Muscle of arm (tissue), 14 donors: Measurements from ENCODE around the gene TIMM29. TPM values are rescaled to one million over a fixed set of nuclear protein-coding genes. Genes with fewer than 3 reads are reported as not detected.

Experiments used
- DNase-seq: peaks from one replicate; pipeline ENCODE4 v3.0.0-alpha.2; 2013
- long read RNA-seq, 11 donors: transcript quantifications; one replicate each; lab custom pipeline, GENCODE V29; 2026
- polyA plus RNA-seq, 12 donors: library from polyadenylated mRNA; unstranded; fragments of 120-200 nt; gene quantifications; one replicate each; pipeline ENCODE4 v1.2.1, GENCODE V29; 2013; ENCODE audit not compliant: insufficient read length in 12 of 12

The TIMM29 gene
- 10 to 100 TPM in 10 of 12 donors, not detected in 2; 10.2 to 20.0 (median 17.8) TPM for polyA plus RNA-seq
- long read RNA-seq, donor 1, partial matches to known transcripts, result 0 of 4 reads
- long read RNA-seq, donor 1, other reads (novel, unspliced or antisense), result 0 of 4 reads
- long read RNA-seq, donor 2, transcript TIMM29-201 (2 exons, 1,425 nt), result major isoform, 7 of 7 reads
- long read RNA-seq, donor 2, partial matches to known transcripts, result 0 of 7 reads
- long read RNA-seq, donor 2, other reads (novel, unspliced or antisense), result 0 of 7 reads
- long read RNA-seq, donor 3, partial matches to known transcripts, result 0 of 3 reads
- long read RNA-seq, donor 3, other reads (novel, unspliced or antisense), result 0 of 3 reads
- long read RNA-seq, donor 4, partial matches to known transcripts, result 0 of 3 reads
- long read RNA-seq, donor 4, other reads (novel, unspliced or antisense), result 0 of 3 reads
- long read RNA-seq, donor 5, transcript TIMM29-201 (2 exons, 1,425 nt), result major isoform, 15 of 16 reads
- long read RNA-seq, donor 5, partial matches to known transcripts, result 0 of 16 reads
- long read RNA-seq, donor 5, other reads (novel, unspliced or antisense), result 0 of 16 reads
- long read RNA-seq, donor 6, partial matches to known transcripts, result 0 of 3 reads
- long read RNA-seq, donor 6, other reads (novel, unspliced or antisense), result 0 of 3 reads
- long read RNA-seq, donor 7, partial matches to known transcripts, result 0 of 2 reads
- long read RNA-seq, donor 7, other reads (novel, unspliced or antisense), result 0 of 2 reads
- long read RNA-seq, donor 8, transcript TIMM29-201 (2 exons, 1,425 nt), result major isoform, 14 of 14 reads
- long read RNA-seq, donor 8, partial matches to known transcripts, result 0 of 14 reads
- long read RNA-seq, donor 8, other reads (novel, unspliced or antisense), result 0 of 14 reads
- long read RNA-seq, donor 9, transcript TIMM29-201 (2 exons, 1,425 nt), result major isoform, 6 of 6 reads
- long read RNA-seq, donor 9, partial matches to known transcripts, result 0 of 6 reads
- long read RNA-seq, donor 9, other reads (novel, unspliced or antisense), result 0 of 6 reads
- long read RNA-seq, donor 10, transcript TIMM29-201 (2 exons, 1,425 nt), result major isoform, 8 of 8 reads
- long read RNA-seq, donor 10, partial matches to known transcripts, result 0 of 8 reads
- long read RNA-seq, donor 10, other reads (novel, unspliced or antisense), result 0 of 8 reads
- long read RNA-seq, donor 11, transcript TIMM29-201 (2 exons, 1,425 nt), result major isoform, 6 of 6 reads
- long read RNA-seq, donor 11, partial matches to known transcripts, result 0 of 6 reads
- long read RNA-seq, donor 11, other reads (novel, unspliced or antisense), result 0 of 6 reads

GRCh38 chr19:10928563-10929401, at the start of gene TIMM29, which contains the start of gene YIPF2:
Gene TIMM29 (plus strand): TSS chr19:10928811. CDS start chr19:10928823, 12 bp downstream.
Gene YIPF2 (minus strand): TSS chr19:10928639. CDS start chr19:10928410, 229 bp downstream.
- DNase-seq, result peak; percentile 98

DNA sequence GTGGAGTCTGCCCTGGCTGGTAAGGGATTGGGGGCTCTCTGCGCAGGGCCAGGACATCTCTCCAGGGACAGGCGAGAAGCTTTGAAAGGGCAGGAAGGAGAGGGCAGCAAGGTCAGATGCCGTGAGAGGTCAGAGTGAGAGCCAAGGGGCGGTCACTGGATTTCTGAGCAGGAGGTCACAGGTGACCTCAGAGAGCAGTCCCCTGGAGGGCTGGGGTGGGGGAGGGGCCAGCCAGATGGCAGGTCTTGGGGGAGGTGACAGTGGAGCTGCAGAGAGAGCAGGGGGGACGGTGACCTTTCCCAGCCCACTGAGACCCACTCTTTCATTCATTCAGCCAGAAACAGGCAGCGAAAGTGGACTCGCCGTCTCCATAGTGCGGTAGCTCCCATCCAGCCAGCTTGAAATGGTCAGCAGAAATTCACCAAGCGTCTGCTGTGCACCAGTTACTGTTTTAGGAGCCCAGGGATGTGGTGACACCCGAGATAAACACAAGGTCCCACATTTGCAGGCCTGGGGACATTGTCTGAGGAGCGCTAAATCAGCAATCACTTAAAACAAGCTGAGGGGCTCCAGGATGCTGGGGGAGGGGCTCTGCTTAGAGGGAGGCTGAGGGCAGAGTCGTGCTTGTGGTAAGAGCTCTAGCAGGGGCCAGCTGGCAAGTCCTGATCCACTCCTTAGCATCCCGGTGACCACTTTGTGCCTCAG, 47.1 kb upstream of the TIMM29 start:
- DNase-seq, result no peak

- no peak for DNase-seq
Observed at GRCh38 chr19:10882108-10882457, 46.5 kb upstream of the TIMM29 start.

DNA sequence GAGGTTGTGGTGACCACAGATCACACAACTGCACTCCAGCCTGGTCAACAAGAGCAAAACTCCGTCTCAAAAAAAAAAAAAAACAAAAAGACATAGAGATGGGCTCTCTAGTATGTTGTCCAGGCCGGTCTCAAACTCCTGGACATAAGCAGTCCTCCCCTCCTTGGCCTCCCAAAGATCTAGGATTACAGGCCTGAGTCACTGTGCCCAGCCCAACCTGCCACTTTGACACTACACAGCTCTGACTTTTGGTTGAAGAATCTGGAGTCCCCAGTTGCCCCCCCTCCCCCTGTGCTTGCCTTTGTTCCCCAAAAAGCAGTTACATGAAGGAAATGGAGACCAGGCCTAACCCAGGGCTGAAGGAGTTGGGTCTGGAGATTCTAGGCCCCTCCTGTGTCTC, 44.3 kb upstream of the TIMM29 start:
- no peak for DNase-seq

DNA sequence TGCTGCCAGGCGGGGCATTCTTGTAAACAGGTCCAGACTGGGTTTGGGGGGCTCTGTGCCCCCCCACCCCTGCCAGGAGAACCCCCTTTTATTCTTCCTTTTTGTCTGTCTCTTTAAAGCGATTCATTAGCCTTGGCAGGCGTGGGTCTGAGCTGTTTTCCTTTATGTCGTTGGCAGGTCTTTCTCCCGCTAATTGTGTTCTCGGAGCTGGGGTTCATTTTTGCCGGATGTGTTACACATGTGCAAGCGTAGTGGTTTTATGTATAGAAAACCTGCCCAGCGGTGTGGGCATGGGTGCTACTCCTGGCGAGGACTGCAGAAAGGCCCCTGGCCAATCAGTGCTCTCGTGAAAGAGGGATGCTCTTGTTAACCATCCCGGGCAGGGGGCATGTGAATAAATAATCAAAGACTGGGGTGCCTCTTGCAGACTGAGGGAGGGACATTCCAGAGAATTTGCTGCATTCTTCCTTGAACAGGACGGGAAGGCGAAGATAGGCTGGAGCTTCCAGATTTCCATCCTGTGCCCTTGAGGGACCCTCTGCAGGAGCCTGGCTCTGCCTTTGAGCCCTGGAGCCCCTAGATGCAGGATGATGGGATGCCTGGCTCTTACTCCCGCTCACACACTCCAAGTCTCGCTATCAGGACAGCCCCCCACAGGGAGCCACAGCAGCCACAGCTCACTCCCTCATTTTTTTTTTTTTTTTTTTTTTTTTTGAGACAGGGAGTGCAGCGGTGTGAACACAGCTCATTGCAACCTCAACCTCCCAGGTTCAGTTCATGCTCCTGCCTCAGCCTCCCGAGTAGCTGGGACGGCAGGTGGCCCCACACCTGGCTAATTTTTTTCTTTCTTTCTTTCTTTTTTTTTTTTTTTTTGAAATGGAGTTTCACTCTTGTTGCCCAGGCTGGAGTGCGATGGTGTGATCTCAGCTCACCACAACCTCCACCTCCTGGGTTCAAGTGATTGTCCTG, 43.1 kb upstream of the TIMM29 start:
- DNase-seq, result no peak

GRCh38 chr19:10887616-10888367, 40.8 kb upstream of the TIMM29 start:
- no peak for DNase-seq

DNA sequence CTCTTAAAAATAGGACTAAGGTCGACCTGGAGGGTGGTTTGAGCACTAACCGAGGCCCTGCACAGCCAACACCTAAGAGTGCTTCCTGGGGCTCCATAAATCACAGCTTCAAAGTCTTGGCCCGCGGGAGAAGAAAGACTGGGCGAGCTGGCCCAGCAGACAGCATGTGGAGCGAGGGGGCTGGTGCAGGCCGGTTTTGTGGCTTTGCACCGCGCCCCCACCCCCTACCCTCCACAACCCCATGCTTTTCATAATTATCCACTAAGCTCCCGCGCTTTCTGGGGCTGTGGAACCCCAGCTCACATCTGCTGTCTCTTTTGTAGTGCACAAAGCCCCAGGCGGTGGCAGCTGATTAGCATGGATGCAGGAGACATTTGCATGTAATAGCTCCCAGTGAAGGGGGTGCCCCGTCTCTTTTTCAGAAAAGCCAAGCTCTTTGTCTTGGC, 40.2 kb upstream of the TIMM29 start:
- DNase-seq, result no peak

GRCh38 chr19:10889880-10890279, 38.7 kb upstream of the TIMM29 start:
- no peak for DNase-seq

DNA sequence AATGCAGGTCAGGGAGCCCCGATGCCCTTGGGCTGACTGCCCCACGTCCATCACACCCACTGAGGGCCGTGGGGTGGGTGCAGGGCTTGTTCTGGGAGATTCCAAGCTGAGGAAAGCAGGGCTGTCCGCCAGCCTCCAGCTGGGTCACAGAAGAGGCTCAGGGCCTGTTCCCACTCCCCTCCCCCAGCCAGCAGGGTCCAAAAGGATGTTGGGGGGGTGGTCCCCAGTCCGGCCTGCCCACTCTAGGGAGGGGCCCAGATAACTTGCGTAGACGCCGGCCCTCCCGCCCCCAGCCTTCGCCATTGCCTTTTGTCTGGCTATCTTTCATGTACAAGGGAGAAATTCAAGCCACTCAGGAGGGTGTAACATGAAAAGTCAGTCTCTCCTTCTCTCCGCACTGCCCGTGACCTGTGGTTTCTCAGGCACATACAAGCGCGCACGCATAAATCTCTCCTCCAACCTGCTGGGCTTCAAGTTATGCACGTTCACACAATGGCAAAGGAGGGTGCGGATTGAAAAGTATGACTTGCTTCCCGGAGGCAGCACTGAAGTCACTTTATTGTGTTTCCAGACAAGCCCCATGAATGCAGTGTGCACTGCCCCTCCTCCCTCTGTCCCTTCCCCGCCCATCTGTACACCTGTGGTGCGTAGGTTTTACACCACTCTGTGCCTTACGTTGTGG, 37.1 kb upstream of the TIMM29 start:
- DNase-seq, result no peak

DNA sequence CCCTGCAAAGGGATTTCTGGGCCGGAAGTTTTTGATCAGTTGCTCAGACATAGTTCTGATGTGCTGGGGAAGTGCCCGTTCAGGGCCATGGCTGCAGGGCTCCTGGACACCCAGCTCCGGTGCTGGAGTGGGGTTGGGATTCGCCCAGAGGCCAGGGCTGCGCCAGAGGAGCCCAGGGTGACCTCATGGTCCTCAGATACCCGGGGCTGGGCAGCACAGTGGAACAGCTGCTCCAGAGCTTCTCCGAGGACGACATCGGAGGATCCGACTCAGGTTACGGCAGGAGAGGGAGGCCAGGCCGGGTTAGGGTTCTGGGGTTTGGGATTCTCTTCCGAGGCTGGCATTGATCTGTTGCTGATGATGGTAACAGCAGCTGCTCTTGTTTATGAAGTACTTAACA, 36.4 kb upstream of the TIMM29 start:
- no peak for DNase-seq

DNA sequence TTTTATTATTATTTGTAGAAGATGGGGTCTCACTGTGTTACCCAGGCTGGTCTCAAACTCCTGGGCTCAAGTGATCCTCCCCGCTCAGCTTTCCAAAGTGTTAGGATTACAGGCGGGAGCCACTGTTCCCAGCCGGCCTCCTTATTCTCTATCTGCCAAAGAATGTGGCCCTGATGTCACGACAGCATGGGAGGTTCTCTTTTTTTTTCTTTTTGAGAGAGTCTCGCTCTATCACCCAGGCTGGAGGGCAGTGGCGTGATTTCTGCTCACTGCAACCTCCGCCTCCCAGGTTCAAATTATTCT, 33.7 kb upstream of the TIMM29 start:
- no peak for DNase-seq

DNA sequence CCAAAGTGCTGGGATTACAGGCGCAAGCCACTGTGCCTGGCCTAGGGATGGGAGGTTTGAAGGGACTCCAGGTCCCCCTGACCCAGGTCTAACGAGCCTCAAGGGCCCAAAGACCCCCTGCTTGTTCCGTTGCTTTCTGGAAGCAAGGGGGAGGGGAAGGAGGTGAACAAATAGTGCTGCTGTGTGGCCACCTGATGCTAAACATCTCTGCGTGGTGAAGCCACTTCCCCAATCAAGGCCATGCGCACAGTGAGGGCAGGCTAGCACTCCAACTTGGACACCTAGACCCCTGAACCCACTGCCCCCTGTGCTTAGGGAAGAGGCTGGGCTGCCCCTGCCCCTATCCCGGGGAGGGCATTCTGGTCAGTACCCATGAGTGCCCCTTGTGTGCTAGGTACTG, 33.2 kb upstream of the TIMM29 start:
- no peak for DNase-seq

DNA sequence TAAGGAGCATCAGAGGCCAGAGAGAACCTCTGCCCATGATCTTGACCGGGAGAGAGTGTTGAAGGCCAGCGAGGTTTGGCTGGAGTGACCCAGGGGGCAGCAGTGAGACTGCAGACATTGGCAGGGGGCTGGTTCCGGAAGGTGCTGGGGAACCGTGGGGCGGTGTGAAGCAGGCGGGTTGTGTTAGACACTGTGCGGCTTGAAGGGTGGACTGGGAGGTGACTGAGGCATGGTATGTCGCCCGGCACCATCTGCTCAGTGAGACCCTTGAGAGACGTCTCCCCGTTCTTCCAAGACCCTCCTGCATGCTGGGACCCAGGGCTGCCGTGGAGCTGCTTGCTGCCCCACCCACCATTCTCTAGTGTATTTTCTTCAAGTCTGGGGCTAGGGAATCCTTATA, 32.7 kb upstream of the TIMM29 start:
- no peak for DNase-seq

GRCh38 chr19:10896851-10897526, 31.6 kb upstream of the TIMM29 start:
- no peak for DNase-seq

DNA sequence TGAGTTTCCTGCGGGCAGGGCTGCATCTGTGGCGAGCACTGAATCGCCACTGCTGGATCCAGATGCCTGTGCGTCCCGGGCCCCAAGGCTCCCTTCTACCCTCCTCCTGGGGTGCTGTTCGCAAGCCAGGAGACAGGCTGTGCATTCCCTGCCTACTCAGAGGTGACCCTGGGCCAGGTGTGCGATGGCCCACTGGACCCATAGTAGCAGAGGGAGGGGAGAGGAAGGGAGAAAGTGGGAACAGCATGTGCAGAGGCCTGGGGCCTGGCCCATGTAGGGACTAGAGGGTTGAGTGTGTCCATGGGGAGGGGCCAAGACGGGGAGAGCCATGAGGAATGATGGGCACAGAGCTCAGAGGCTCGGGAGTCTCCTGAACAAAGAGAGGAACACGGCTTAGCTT, 30.0 kb upstream of the TIMM29 start:
- DNase-seq, result no peak

- DNase-seq, result no peak
Observed at GRCh38 chr19:10899151-10899653, 29.4 kb upstream of the TIMM29 start.

- no peak for DNase-seq
Observed at GRCh38 chr19:10907925-10908324, 20.7 kb upstream of the TIMM29 start.
